ENCODE data around the gene PTGR1.

The PTGR1 gene

GRCh38 chr9:111599092-111599954 lies at the start of gene PTGR1:
PTGR1 (minus strand) TSS chr9:111599647; CDS start chr9:111597422, 2,225 bp downstream.
- peak within 1 kb of the TSS; percentile 73 for H3K4me3 ChIP-seq (ENCODE audit: low read length)
- DNase-seq (ENCODE audit: low read depth) = peak; percentile 88
- TF ChIP-seq CTCF (IDR thresholded peaks at IDR 0.05; ENCODE audit: insufficient read depth, low read depth, low read length, missing control alignments) = no peak

GRCh38 chr9:111649016-111649415 lies 49.6 kb upstream of the PTGR1 start:
- no peak for DNase-seq (ENCODE audit: low read depth)
- TF ChIP-seq CTCF (IDR thresholded peaks at IDR 0.05; ENCODE audit: insufficient read depth, low read depth, low read length, missing control alignments) = no peak

GRCh38 chr9:111648066-111648465 lies 48.6 kb upstream of the PTGR1 start:
- H3K4me3 ChIP-seq (ENCODE audit: low read length) = no peak overlapping the region
- no peak for DNase-seq (ENCODE audit: low read depth)
- TF ChIP-seq CTCF (IDR thresholded peaks at IDR 0.05; ENCODE audit: insufficient read depth, low read depth, low read length, missing control alignments) = no peak

More at GRCh38 chr9:111649016-111649415, 49.6 kb upstream of the PTGR1 start:
- H3K4me3 ChIP-seq (ENCODE audit: low read length) = no peak overlapping the region

- no peak overlapping the region for H3K4me3 ChIP-seq (ENCODE audit: low read length)
- TF ChIP-seq CTCF (IDR thresholded peaks at IDR 0.05; ENCODE audit: insufficient read depth, low read depth, low read length, missing control alignments) = no peak
- DNase-seq (ENCODE audit: low read depth) = no peak
These were observed 47.0 kb upstream of the PTGR1 start for GRCh38 chr9:111646417-111646816.

GRCh38 chr9:111645806-111646205 lies 46.4 kb upstream of the PTGR1 start:
- TF ChIP-seq CTCF (IDR thresholded peaks at IDR 0.05; ENCODE audit: insufficient read depth, low read depth, low read length, missing control alignments) = no peak
- no peak overlapping the region for H3K4me3 ChIP-seq (ENCODE audit: low read length)
- DNase-seq (ENCODE audit: low read depth) = peak; percentile 32

GRCh38 chr9:111644195-111644772 lies 44.8 kb upstream of the PTGR1 start:
- no peak for DNase-seq (ENCODE audit: low read depth)
- TF ChIP-seq CTCF (IDR thresholded peaks at IDR 0.05; ENCODE audit: insufficient read depth, low read depth, low read length, missing control alignments) = no peak
- no peak overlapping the region for H3K4me3 ChIP-seq (ENCODE audit: low read length)
